DOHH2 (cell line): ENCODE measurements around the gene NIT1.

ENCODE experiments used
- H3F3A ChIP-seq: fragments of 200-600 bp; sonication (generic), shearing (Covaris generic); 2 replicates; pipeline ENCODE4 v1.6.0; 2016; ENCODE audit warnings: antibody characterized with exemption, mild to moderate bottlenecking; ENCODE audit not compliant: control insufficient read depth, insufficient read depth
- H3K27ac ChIP-seq: fragments of 200-600 bp; sonication (generic); 2 replicates; pipeline ENCODE4 v1.5.1; 2014; ENCODE audit warnings: low read depth, mild to moderate bottlenecking, low read length, moderate library complexity
- H3K27me3 ChIP-seq: fragments of 200-600 bp; sonication (generic); 2 replicates; pipeline ENCODE4 v1.6.1; 2014; ENCODE audit warnings: mild to moderate bottlenecking, low read length, mixed read lengths; ENCODE audit not compliant: control insufficient read depth
- H3K36me3 ChIP-seq: fragments of 200-600 bp; sonication (generic); 2 replicates; pipeline ENCODE4 v1.6.1; 2014; ENCODE audit warnings: mild to moderate bottlenecking, low read length, moderate library complexity, mixed read lengths; ENCODE audit not compliant: control insufficient read depth
- H3K4me1 ChIP-seq: fragments of 200-600 bp; sonication (generic); 2 replicates; pipeline ENCODE4 v1.6.1; 2014; ENCODE audit warnings: mild to moderate bottlenecking, low read length, mixed read lengths; ENCODE audit not compliant: control insufficient read depth
- H3K4me2 ChIP-seq: fragments of 200-600 bp; sonication (generic); 2 replicates; pipeline ENCODE4 v1.6.0; 2014; ENCODE audit warnings: mild to moderate bottlenecking, low read length, moderate library complexity
- H3K4me3 ChIP-seq: fragments of 200-600 bp; sonication (generic); 2 replicates; pipeline ENCODE4 v1.5.1; 2014; ENCODE audit warnings: mild to moderate bottlenecking, low read length, mixed read lengths
- H3K79me2 ChIP-seq: fragments of 200-600 bp; sonication (generic); 2 replicates; pipeline ENCODE4 v1.6.1; 2014; ENCODE audit warnings: mild to moderate bottlenecking, low read length, mixed read lengths; ENCODE audit not compliant: control insufficient read depth
- H3K9me2 ChIP-seq: fragments of 200-600 bp; sonication (generic); replicated peaks from 2 replicates; pipeline ENCODE4 v1.6.1; 2014; ENCODE audit warnings: mild to moderate bottlenecking, low read length, mixed read lengths; ENCODE audit not compliant: control insufficient read depth
- H3K9me3 ChIP-seq: fragments of 200-600 bp; sonication (generic); 2 replicates; pipeline ENCODE4 v1.6.1; 2014; ENCODE audit warnings: antibody characterized with exemption, low read length, mixed read lengths; ENCODE audit not compliant: control insufficient read depth, insufficient read depth
- H4K20me1 ChIP-seq: fragments of 200-600 bp; sonication (generic); 2 replicates; pipeline ENCODE4 v1.6.0; 2014; ENCODE audit warnings: low read depth, mild to moderate bottlenecking, antibody characterized with exemption, low read length, moderate library complexity; ENCODE audit not compliant: control insufficient read depth, insufficient read depth
- EZH2phosphoT487 ChIP-seq: fragments of 200-600 bp; sonication (generic); IDR thresholded peaks from 2 replicates; pipeline ENCODE4 v1.6.1; 2017; ENCODE audit warnings: borderline replicate concordance, mild to moderate bottlenecking, antibody characterized with exemption, low read length, moderate library complexity, mixed read lengths
- TF ChIP-seq, protein P1 (sequence below): fragments of 200-600 bp; sonication (generic); IDR thresholded peaks from one replicate; pipeline ENCODE4 v1.5.1; 2014; ENCODE audit warnings: antibody characterized with exemption, mild to moderate bottlenecking, low read depth, low read length; ENCODE audit not compliant: poor library complexity, severe bottlenecking

NIT1 gene

DNA sequence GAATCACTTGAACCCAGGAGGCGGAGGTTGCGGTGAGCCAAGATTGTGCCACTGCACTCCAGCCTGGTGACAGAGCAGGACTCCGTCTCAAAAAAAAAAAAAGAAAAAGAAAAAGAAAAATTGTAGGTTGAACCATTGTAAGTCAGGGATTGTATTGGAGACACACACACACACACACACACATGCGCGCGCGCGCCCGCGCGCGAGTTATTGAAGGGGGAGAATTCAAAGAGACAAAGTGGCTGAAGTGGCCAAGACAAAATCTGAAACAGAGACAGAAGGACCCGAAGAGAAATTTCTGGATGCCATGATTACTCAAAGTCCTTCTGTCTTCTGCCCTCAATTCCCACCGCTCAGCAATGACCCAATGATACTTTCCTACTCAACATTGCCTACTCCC, 23.4 kb upstream of the NIT1 start:
- peaks cover 24% of the 10 kb centered on the region for H3K4me1 ChIP-seq
- H3K9me2 ChIP-seq = no peaks in the 10 kb centered on the region
- no peaks in the 10 kb centered on the region for H4K20me1 ChIP-seq
- no peak for TF ChIP-seq EZH2phosphoT487
- TF ChIP-seq, protein P1, sequence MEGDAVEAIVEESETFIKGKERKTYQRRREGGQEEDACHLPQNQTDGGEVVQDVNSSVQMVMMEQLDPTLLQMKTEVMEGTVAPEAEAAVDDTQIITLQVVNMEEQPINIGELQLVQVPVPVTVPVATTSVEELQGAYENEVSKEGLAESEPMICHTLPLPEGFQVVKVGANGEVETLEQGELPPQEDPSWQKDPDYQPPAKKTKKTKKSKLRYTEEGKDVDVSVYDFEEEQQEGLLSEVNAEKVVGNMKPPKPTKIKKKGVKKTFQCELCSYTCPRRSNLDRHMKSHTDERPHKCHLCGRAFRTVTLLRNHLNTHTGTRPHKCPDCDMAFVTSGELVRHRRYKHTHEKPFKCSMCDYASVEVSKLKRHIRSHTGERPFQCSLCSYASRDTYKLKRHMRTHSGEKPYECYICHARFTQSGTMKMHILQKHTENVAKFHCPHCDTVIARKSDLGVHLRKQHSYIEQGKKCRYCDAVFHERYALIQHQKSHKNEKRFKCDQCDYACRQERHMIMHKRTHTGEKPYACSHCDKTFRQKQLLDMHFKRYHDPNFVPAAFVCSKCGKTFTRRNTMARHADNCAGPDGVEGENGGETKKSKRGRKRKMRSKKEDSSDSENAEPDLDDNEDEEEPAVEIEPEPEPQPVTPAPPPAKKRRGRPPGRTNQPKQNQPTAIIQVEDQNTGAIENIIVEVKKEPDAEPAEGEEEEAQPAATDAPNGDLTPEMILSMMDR = no peak
- H3K36me3 ChIP-seq = peaks cover 4% of the 10 kb centered on the region
- H3K4me2 ChIP-seq = no peak overlapping the region
- H3K9me3 ChIP-seq = no peaks in the 10 kb centered on the region
- H3K27ac ChIP-seq = no peak overlapping the region
- H3K79me2 ChIP-seq = no peaks in the 10 kb centered on the region
- H3K27me3 ChIP-seq = no peaks in the 10 kb centered on the region
- peaks cover 6% of the 10 kb centered on the region; the same call in 1 of the 2 replicates for H3F3A ChIP-seq
- no peak overlapping the region for H3K4me3 ChIP-seq

DNA sequence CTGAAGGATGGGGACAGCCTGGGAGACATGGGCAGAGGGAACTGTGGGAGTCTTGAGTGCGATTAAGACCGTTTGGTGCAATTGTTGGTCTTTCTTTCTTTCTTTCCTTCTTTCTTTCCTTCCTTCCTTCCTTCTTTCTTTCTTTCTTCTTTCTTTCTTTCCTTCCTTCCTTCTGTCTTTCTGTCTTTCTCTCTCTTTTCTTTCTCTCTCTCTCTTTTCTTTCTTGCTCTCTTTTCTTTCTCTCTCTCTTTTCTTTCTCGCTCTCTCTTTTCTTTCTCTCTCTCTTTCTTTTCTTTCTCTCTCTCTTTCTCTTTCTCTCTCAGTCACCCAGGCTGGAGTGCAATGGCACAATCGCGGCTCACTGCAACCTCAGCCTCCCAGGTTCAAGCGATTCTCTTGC, 22.7 kb upstream of the NIT1 start:
- H3K4me1 ChIP-seq = peaks cover 24% of the 10 kb centered on the region
- TF ChIP-seq, protein P1 = no peak
- TF ChIP-seq EZH2phosphoT487 = no peak
- H3K79me2 ChIP-seq = no peaks in the 10 kb centered on the region
- H3K27ac ChIP-seq = no peak overlapping the region
- no peaks in the 10 kb centered on the region for H4K20me1 ChIP-seq
- H3F3A ChIP-seq = peaks cover 13% of the 10 kb centered on the region
- no peaks in the 10 kb centered on the region for H3K27me3 ChIP-seq
- H3K9me3 ChIP-seq = no peaks in the 10 kb centered on the region
- peaks cover 12% of the 10 kb centered on the region for H3K36me3 ChIP-seq
- no peaks in the 10 kb centered on the region for H3K9me2 ChIP-seq
- no peak overlapping the region for H3K4me3 ChIP-seq
- H3K4me2 ChIP-seq = no peak overlapping the region

DNA sequence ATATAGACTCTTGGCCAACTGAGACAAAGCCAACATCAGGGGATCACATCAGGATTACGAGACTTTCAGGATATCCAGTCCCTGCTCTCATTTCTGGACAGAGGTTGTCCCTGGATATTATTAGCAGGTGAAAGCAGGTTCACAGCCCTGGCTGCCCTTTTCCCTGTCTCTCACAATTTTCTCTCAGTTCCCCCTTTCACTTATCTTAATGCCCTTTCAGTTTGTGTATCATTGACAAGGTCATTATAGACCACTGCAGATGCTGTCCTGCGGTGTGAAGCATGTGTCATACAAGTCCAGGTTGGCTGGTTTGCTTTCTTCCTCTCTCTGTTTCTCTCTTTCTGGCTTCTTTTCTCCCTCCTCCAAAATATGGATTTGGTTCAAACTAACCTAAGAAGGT, 21.9 kb upstream of the NIT1 start:
- Histone ChIP-seq H3K4me2 (no peak overlapping the region), H3K9me3 (no peaks in the 10 kb centered on the region), H3K79me2 (no peaks in the 10 kb centered on the region), H3K9me2 (no peaks in the 10 kb centered on the region), H3K27ac (no peak overlapping the region), H3K4me3 (no peak overlapping the region), H3F3A (peaks cover 21% of the 10 kb centered on the region), H3K36me3 (peaks cover 16% of the 10 kb centered on the region), H4K20me1 (no peaks in the 10 kb centered on the region), H3K4me1 (peaks cover 24% of the 10 kb centered on the region), H3K27me3 (no peaks in the 10 kb centered on the region)
- no peak for TF ChIP-seq EZH2phosphoT487
- TF ChIP-seq, protein P1 = no peak

DNA sequence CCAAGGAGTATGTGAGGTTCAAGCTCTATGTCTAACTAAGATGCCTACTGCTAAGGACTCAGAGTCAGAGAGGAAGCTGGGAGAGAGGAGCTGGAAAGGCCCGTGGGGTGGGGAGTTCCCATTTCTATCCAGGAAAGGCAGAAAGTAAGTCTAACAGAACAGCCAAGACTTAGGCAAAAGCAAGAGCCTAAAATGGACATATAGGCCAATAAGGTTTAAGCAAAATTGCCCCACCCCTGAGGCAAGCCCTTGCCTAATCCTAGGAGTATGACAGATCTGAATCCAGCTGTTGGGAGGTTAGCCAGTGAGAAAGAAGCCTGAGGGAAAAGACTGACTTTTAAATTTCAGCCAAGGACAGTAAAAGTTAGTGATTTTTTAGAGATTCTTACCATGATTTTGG, 21.4 kb upstream of the NIT1 start:
- Histone ChIP-seq H3K9me2 (no peaks in the 10 kb centered on the region), H3K4me1 (peaks cover 24% of the 10 kb centered on the region), H3K27ac (no peak overlapping the region), H3K9me3 (no peaks in the 10 kb centered on the region), H3K79me2 (no peaks in the 10 kb centered on the region), H3F3A (peaks cover 21% of the 10 kb centered on the region), H3K36me3 (peaks cover 20% of the 10 kb centered on the region), H3K4me3 (no peak overlapping the region), H3K27me3 (no peaks in the 10 kb centered on the region), H4K20me1 (no peaks in the 10 kb centered on the region), H3K4me2 (no peak overlapping the region)
- TF ChIP-seq, protein P1 = no peak
- TF ChIP-seq EZH2phosphoT487 = no peak
